HG02973 (cell line): ENCODE data around the gene TBXAS1.

Experiments used
- ATAC-seq: cut with Tn5 transposase; IDR thresholded peaks from one replicate; pipeline ENCODE4 v1.9.1; 2021; ENCODE audit warnings: moderate library complexity; ENCODE audit not compliant: unreplicated experiment

Gene TBXAS1

DNA sequence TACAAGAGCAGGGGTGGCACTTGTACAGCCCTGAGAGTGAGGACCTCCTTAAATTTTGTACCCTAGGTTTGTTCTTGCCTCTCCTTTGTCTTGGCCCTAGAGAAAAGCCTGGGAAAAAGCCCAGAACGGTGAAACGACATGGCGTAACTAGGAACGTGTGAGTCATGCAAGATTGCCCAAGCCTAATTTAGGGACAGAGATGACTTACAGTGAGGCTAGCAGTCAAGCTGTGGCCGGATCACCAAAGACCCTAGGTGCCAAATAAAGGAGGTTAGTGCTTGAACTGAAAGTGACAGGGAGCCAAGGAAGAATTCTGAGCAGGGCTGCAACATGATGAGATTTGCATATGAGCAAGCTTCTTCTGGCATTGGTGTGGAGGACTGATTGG, 25.1 kb downstream of the TBXAS1 start:
- no peak for ATAC-seq

DNA sequence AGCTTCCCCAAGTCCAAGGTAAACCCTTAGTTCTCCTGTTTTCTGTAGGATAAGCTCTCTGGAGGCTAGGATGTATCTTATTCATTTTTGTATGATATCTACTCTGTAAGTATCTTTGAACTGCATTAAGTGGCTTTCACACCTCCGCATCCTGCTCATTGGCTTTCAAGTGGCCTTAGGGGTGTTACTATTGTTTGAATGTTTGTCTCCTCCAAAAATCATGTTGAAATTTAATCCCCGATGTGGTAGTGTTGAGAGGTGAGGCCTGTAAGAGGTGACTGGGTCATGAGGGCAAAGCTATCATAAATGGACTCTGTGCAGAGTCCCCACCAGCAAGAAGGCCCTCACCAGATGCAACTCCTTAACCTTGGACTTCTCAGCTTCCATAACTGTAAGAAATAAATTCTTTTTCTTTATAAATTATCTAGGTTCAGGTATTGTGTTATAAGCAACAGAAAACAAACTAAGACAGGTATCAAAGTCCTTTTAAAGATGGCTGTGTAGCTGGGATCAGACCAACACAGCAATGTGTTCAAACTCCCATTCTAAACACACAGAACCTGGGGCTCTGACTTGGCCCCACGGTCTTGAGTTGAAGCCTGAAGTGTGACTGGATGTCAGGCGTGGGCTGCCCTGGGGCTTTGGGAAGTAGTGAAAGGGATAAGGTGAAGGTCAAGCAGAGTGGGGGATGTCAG, 25.9 kb downstream of the TBXAS1 start:
- peak; percentile 14 for ATAC-seq

DNA sequence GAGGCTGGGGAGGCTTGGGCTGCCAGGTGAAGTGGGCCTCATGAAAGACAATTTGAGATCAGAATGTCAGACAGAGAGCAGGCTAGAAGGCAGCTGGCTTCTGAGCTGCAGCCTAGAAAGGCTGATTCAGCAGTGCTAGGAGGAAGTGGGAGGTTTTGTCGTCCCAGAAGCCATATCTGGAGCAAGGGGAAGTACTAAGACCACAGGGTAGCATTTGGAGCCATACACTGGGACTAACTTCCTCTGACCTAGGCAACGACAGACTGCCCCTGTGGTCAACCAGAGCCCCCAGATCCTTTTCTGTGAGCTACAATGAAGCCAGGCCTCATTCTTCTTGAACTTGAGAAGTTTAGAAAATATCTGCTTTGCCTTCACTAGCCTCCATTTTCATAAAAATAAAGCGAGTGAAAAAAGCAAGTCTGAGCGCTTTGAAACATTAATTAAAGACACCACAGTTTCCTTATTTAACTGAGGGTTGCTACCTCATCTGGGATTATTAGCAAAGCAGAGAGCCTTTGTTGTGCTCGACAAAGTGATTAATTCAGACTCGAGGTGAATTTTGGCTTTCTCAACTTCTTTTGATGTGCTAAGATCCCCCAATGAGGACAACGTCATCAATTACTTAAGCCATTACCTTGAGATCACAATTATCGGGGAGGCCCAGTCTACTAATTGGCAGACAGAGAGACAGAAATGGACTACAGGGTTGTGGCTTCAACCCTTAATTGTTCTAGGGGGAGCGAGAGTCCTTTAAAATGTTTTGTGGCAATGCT, 26.6 kb downstream of the TBXAS1 start:
- peak; percentile 76 for ATAC-seq

DNA sequence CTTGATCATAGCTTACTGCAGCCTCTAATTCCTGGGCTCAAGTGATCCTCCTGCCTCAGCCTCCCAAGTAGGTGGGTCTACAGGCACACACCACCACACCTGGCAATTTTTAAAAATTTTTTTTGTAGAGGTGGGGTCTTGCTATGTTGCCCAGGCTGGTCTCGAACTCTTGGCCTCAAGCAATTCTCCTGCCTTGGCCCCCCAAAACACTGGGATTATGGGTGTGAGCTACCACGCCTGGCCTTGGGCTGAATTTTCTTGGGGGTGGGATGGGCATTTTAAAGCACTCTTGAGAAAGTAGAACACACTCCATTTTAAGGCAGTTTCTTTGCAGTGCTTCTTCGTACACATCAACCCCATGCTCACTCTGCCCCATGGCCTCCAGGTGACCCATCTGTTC, 28.7 kb downstream of the TBXAS1 start:
- no peak for ATAC-seq

DNA sequence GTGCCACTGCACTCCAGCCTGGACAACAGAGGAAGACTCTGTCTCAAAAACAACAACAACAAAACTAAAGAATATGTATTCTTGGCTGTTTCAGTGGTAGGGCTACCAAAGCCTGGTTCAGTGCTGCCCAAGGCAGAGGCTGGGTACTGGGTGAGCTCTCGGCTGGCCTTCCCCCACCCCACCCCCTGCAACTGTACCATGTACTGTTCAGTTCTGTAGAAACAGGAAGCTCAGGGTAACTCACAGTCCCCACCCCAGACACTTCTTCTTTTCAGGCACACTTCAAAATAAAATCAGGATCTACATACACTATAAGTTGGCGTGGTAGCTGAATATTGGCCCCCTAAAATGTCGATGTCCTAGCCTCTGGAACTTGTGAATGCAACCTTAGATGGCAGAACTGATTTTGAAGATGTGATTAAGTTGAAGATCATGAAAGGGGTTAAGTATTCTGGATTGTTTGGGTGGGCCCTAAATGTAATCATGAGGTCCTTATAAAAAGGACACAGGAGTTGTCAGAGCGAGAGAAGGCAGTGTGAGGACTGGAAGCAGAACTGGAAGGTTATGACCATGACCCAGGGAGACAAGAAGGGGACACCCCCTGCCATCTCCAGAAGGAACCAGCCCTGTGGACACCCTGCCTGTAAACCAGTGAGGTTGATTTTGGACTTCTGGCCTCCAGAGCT, 31.2 kb downstream of the TBXAS1 start:
- ATAC-seq = no peak

DNA sequence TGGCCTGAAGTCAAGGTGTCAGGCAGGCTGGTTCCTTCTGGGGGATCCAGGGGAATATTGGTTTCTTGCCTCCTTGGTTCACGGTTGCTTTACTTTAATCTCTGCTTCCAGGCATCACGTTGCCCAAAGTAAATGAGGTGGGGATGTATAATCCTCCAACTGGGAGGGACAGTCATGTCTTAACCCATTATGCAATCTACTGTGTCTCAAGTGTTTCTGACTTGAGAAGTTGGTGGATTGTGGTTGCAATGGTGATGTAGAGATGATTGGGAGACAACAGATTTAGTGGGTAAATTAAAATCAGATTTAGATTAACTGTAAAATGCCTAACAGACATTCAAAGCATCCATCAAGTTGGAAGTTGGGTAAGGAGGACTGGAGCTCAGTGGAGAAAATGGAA, 32.7 kb downstream of the TBXAS1 start:
- no peak for ATAC-seq

DNA sequence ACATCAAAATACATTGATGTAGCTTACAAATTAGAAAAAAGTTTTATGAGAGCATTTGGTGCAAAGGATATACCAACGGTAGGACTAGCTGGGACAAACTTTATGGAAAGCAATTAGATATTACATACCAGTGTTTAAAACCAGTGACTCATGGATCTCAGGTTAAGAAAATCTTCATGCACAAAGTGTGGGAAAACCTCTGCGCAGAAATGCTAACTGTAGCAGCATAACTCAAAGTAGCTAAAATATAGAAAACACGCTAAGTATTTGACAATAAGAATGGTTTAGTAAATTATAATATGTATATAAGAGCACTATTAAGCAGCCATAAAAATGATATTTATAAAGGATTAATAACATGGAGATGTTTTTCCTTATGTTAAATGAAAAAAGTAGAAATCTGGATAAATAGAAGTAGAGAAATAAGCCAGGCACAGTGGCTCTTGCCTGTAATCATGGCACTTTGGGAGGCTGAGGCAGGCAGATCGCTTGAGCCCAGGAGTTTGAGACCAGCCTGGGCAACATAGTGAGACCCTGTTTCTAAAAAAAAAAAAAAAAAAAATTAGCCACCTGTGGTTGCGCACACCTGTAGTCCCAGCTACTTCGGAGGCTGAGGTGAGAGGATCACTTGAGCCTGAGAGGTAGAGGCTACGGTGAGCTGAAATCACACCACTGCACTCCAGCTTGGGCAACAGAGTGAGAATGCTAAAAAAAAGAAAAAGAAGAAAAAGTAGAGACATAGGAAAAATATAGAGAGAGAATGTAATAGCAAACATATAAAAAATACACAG, 37.2 kb downstream of the TBXAS1 start:
- ATAC-seq = no peak

DNA sequence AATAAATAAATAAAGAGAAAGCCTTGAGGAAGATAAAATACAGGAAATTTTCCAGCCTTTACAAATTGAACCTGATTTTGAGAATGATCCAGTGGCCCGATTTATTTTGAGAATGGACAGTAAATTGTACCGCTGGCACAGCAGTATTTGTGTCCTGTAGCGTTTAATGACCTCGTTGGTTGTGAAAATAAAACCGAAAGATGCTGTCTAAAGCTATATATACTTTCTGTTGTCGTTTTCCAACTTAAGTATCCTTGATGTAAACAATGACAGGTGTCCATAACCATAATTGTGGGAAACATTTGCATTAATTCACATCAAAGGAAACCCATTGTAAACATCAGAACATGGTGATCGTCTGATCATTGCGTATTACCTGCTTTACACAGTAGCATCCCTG, 38.8 kb downstream of the TBXAS1 start:
- no peak for ATAC-seq

DNA sequence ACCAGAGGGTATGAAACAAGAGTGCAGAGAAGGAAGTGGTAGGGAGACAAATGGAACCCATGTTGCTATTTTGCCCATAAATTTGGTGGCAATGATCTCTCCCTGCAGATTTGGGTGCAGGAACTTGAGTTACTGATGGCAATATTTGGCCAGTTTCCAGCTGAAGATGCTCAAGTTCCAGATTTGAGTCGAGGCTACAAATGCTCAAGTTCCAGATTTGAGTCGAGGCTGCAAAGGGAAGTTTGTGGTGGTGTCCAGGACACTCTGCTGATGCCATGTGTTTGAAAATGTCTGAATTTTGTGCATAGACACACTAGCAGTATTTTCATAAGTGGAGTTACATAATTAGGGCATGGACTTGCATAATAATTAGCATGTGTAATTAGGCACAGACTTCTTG, 40.8 kb downstream of the TBXAS1 start:
- ATAC-seq = no peak

DNA sequence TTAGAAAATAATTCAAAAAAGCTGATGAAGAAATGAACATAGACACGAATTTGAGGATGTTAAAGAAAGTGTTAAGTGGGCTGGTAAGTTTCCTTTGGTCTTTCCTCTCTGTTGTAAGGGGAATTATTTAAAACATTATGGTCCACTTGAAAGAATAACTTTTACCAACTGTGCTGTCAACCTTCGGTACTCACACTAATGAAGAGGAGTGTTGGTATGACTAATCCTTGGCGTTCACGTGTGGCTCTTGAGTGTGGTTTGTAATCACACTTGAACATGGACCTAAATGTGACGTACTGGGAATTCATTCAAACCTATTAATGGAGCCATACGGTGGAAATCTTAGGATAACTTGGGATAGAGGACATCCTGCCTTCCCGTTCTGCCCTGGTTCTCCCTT, 41.3 kb downstream of the TBXAS1 start:
- ATAC-seq = no peak

DNA sequence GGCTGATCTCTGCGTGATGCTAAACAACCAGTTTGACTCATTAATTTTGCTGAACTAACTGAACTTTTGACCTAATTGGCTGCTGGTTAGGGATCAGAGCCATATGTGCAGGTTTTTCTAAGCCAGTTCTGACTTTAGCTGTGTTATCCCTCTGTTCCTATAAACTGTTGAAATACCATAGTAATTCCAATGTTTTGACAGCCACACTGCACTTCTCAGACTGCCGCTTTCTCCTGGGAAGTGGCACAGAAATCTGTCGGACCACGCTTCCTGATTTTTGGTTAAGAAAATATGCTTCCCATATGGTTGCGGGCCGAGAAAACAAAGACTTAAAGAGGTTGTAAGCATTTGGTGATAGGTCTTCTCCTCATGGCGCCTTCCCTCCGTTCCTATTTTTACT, 42.3 kb downstream of the TBXAS1 start:
- no peak for ATAC-seq

DNA sequence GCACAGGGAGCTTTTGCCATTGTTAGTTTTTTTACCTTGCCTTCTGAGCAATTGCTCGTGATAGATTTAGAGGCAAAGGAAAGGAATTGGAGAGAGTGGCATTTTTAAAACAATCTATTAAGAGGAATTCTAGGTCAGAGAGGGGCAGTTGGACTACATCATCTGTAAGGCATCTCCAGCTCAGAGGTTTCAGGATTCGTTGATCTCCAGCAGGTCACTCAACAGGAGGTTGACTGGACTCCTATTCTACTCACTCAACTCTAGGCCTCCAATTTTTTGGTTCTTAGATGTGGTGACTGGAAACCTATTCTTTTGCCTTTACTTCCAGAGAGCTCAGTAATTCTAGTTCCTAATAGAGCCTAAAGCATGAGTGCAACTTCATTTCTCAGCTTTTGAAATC, 42.8 kb downstream of the TBXAS1 start:
- ATAC-seq = no peak

DNA sequence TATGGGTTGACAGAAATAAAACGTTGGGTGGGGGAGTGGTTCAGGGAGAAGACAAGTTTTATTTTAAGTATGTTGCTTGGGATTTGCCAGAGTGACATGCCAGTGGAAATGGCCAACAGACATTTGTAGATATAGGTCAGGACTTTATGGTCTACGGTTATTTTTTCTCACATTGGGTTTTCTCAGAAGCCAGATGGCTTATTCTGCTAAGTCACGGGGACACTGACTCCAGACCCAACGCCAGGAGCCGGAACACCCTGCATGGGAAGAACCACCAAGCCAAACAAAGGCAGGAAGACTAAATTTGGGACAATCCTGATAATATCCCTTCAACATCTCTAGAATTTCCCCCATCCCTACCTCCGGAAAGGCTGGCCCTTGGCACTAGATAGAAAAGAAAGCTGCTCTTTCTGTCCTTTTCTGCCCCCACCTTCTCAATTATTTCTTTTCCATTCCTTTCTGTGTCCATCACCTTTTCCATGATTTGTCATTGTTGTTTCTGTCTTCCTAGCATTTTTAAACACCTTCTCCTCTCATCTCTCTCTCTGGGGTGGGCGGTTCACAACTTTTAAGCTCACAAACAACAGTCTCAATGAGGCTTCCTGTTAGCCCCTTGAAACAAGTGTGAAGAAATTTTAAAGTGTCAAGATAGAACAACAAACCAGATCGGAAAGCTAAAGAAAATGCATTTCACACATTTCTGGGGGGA, 44.7 kb downstream of the TBXAS1 start:
- ATAC-seq = no peak

DNA sequence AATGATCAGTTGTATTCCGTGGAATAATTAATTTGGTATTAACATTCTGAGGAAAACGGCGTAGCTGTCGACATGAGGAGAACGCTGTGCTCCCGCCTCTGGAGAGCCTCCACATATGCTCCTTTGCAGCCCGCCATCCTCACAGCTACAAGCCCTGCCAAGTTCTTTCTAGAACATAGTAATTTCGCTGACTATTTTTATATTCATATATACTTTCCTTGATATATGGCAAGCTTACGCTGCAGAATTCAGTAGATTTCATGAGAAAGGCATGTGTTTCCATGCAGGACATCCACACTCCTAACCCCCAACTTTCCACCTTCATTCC, 45.2 kb downstream of the TBXAS1 start:
- no peak for ATAC-seq

DNA sequence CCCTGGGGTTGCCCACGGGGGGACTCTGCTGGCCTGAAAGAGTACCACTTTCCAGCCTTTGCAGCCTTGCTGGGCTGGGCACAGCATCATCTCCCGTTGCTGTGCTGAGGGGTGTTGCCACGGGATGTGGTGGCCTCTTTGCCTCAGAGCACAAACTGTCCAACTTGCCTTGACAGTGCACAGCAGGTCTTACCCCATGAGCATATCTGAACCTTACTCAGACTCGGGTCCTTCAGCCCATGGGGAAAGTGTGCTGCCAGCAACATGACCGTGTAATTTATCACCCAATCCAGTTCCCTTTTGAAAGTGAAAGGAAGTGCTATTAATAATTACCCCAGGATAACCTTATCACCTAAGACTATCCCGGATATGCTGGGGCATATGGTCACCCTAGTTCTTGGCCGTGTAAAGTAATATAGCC, 46.8 kb downstream of the TBXAS1 start:
- ATAC-seq = peak; percentile 78

DNA sequence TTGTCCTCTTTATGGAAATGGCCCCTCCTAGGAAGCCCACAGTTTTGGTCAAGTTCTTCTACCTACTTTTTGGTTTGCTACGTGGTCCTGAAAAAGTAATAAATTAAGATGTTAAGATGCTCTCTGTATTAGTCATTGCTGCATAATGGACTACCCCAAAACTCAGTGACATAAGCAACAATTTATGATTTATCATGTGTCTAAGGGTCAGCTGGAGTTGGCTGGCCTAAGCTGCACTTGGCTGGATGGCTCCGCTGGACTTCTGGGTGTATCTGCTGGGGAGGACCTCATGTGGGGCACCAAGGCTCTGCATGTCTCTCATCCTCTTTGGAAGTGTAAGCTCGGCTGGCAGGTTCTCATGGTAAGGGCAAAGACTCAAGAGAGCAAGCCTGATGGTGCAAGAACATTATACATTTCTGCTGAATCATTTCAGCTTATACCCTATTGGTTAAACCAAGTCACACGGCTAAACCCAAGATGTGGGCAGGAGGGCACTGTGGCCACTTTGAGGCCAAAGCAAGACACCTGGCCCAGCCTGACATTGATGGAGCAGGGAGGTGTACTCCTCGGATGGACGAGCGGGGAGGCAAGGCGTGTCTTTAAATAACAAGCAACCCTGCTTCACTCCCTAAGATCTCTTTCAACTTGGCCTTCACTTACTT, 47.7 kb downstream of the TBXAS1 start:
- ATAC-seq = no peak

DNA sequence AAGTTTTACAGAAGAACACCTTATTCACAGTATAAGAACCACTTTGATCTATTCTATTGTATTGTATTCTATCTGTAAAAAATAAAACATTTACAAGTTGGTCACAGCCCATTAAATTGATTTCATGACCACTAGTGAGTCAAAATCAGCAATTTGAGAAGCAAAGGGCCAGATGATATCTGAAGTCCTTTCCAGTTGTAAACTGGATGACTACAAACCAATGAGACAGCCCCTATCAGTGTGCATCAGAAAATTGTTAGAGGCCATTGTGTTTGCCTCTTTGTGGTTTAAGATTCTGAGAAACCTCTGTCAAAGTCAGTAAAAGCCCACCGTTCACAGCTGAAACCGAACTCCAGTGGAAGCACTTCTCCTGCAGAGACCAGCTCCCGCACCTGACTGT, 54.8 kb downstream of the TBXAS1 start:
- no peak for ATAC-seq

DNA sequence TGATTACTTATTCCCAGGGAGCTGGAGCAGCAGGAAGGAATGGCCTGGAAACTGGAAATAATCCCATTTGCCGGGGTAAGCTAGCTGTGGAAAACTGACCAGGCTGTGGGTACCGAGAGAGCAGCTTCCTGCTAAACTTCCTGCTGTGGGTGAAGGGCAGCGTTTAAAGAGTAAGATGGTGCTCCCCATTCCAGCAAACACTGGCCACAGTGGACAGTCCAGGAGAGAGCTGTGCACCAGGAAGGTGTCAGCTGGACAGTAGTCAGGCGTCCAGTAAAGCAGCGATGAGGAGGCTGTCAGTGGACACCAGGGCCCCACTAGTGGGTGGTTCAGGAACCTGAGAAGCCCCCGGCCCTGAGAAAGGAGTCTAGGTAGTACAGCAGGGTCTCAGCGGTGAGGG, 55.4 kb downstream of the TBXAS1 start:
- no peak for ATAC-seq

DNA sequence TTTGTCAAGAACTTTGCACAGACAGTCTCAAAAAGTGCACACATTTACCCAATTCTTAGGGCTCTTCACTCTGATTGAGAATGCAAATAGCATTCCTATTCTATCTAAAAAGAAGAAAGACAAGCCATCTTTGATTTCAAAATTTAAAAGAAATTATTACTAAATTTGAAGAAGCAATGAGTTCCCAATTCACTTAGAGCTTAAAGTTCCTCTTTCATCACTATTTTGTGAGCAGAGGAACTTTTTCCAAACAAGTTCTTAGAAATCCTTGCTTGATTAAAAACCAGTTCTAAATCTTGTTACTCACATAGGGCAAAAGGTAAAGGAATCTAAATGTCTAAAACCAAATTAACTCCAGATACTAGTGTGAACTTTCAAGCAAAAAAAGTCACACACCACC, 56.4 kb downstream of the TBXAS1 start:
- no peak for ATAC-seq

DNA sequence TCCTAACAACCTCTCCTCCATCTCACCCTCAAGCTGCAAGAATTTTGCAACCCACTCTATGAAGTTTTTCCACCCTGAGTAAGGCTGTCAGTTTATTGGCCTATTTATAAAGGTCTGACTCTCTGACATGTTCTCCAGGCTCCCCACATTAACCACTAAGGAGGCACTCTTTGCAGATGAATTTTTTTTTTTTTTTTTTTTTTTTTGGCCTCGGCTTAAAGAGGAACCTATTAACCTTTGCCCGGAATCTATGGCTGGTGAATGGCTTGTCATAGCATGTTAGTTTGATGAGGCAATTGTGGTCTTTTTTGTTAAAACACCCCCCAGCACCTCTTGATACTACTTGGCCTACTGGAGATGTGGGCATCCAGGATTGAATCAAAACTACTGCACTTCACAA, 57.1 kb downstream of the TBXAS1 start:
- ATAC-seq = no peak
